IPS-11a (cell line): ENCODE data around the gene ZSWIM8.
"Not testable (repeated sequence)": the region's sequence is repeated elsewhere in the genome, so short reads cannot be mapped to it uniquely, and the experiment has no call there.

Source experiments
- H3K4me3 ChIP-seq: one replicate; pipeline ENCODE4 v1.5.1; 2013; ENCODE audit warnings: low read depth, low read length, control low read depth

ZSWIM8 gene

GRCh38 chr10:73785211-73785720 is at the start of gene ZSWIM8:
ZSWIM8 (plus strand) TSS chr10:73785606; CDS start chr10:73785879, 273 bp downstream.
- H3K4me3 ChIP-seq = peak within 1 kb of the TSS; percentile 91

- H3K4me3 ChIP-seq = not testable (repeated sequence)
Measured at GRCh38 chr10:73740501-73741254, 44.7 kb upstream of the ZSWIM8 start.

- no peak overlapping the region for H3K4me3 ChIP-seq
Measured at GRCh38 chr10:73742454-73742734, 43.0 kb upstream of the ZSWIM8 start.

GRCh38 chr10:73743327-73743904 is 42.0 kb upstream of the ZSWIM8 start:
- H3K4me3 ChIP-seq = peak overlapping the region; percentile 91

GRCh38 chr10:73743905-73744663 is 41.3 kb upstream of the ZSWIM8 start, which contains the start of gene SEC24C:
SEC24C (plus strand) TSS chr10:73744372; CDS start chr10:73746833, 2,461 bp downstream.
- H3K4me3 ChIP-seq = peak within 1 kb of the TSS; percentile 91

- H3K4me3 ChIP-seq = peak overlapping the region; percentile 91
Measured at GRCh38 chr10:73744664-73744975, 40.8 kb upstream of the ZSWIM8 start.

GRCh38 chr10:73746721-73747120 is 38.7 kb upstream of the ZSWIM8 start:
- no peak overlapping the region for H3K4me3 ChIP-seq

- no peak overlapping the region for H3K4me3 ChIP-seq
Measured at GRCh38 chr10:73750819-73751218, 34.6 kb upstream of the ZSWIM8 start.

- no peak overlapping the region for H3K4me3 ChIP-seq
Measured at GRCh38 chr10:73756183-73756582, 29.2 kb upstream of the ZSWIM8 start.

GRCh38 chr10:73758704-73759511 is 26.5 kb upstream of the ZSWIM8 start:
- H3K4me3 ChIP-seq = no peak overlapping the region

- H3K4me3 ChIP-seq = no peak overlapping the region
Measured at GRCh38 chr10:73759512-73760115, 25.8 kb upstream of the ZSWIM8 start.

GRCh38 chr10:73761781-73762180 is 23.6 kb upstream of the ZSWIM8 start:
- H3K4me3 ChIP-seq = no peak overlapping the region

GRCh38 chr10:73762915-73763314 is 22.5 kb upstream of the ZSWIM8 start:
- H3K4me3 ChIP-seq = no peak overlapping the region

GRCh38 chr10:73763343-73763742 is 22.1 kb upstream of the ZSWIM8 start:
- H3K4me3 ChIP-seq = no peak overlapping the region

- H3K4me3 ChIP-seq = no peak overlapping the region
Measured at GRCh38 chr10:73765066-73765465, 20.3 kb upstream of the ZSWIM8 start.

- no peak overlapping the region for H3K4me3 ChIP-seq
Measured at GRCh38 chr10:73768881-73769280, 16.5 kb upstream of the ZSWIM8 start.

GRCh38 chr10:73769396-73769795 is 16.0 kb upstream of the ZSWIM8 start:
- no peak overlapping the region for H3K4me3 ChIP-seq

GRCh38 chr10:73771722-73772280 is 13.6 kb upstream of the ZSWIM8 start:
- H3K4me3 ChIP-seq = peak overlapping the region; percentile 76

- peak overlapping the region; percentile 76 for H3K4me3 ChIP-seq
Measured at GRCh38 chr10:73772281-73773151, 12.9 kb upstream of the ZSWIM8 start.
